T-helper 1 cell (primary cell): Measurements from ENCODE around the gene ZCCHC17.
A peak's percentile ranks its signal among the peaks of the same experiment; 100 is the strongest.
"Not testable (repeated sequence)": the region's sequence is repeated elsewhere in the genome, so short reads cannot be mapped to it uniquely, and the experiment has no call there.

Experiments
- DNase-seq, 5 donors: peaks; one replicate each; pipeline ENCODE4 v3.0.0-alpha.2; 2012 to 2020

ZCCHC17 gene

GRCh38 chr1:31371121-31371959 is 74.5 kb downstream of the ZCCHC17 start:
- no peak for DNase-seq

GRCh38 chr1:31372051-31372450 is 75.2 kb downstream of the ZCCHC17 start:
- DNase-seq: no peak

GRCh38 chr1:31372751-31373055 is 75.9 kb downstream of the ZCCHC17 start:
- DNase-seq: no peak

- DNase-seq: no peak
Observed at GRCh38 chr1:31373056-31373896, 76.4 kb downstream of the ZCCHC17 start, which contains the start of gene FABP3. Gene FABP3, minus strand, starts transcription at chr1:31373076. Its CDS starts 62 bp downstream, at chr1:31373014.

- DNase-seq: no peak
Observed at GRCh38 chr1:31373897-31374486, 77.2 kb downstream of the ZCCHC17 start.

GRCh38 chr1:31374511-31375196 is 77.8 kb downstream of the ZCCHC17 start:
- no peak for DNase-seq

- no peak for DNase-seq
Observed at GRCh38 chr1:31376375-31377134, 79.7 kb downstream of the ZCCHC17 start.

GRCh38 chr1:31377364-31377863 is 80.6 kb downstream of the ZCCHC17 start:
- DNase-seq: no peak

GRCh38 chr1:31378001-31378400 is 81.2 kb downstream of the ZCCHC17 start:
- no peak for DNase-seq

GRCh38 chr1:31380181-31380580 is 83.3 kb downstream of the ZCCHC17 start:
- DNase-seq: no peak

GRCh38 chr1:31381394-31382294 is 84.8 kb downstream of the ZCCHC17 start:
- DNase-seq: no peak

GRCh38 chr1:31382379-31382989 is 85.7 kb downstream of the ZCCHC17 start:
- no peak for DNase-seq

GRCh38 chr1:31383967-31384366 is 87.1 kb downstream of the ZCCHC17 start:
- no peak for DNase-seq

GRCh38 chr1:31386576-31387243 is 89.9 kb downstream of the ZCCHC17 start:
- not testable (repeated sequence) for DNase-seq

GRCh38 chr1:31387612-31388011 is 90.8 kb downstream of the ZCCHC17 start:
- no peak for DNase-seq

- no peak for DNase-seq
Observed at GRCh38 chr1:31389616-31390015, 92.8 kb downstream of the ZCCHC17 start.

GRCh38 chr1:31390071-31390470 is 93.2 kb downstream of the ZCCHC17 start:
- no peak for DNase-seq

GRCh38 chr1:31393463-31393862 is 96.6 kb downstream of the ZCCHC17 start:
- DNase-seq: no peak

- DNase-seq: peak; percentile 38 to 74 (median 59)
Observed at GRCh38 chr1:31394584-31395193, 97.9 kb downstream of the ZCCHC17 start.
